Gastroesophageal sphincter (tissue), 3 donors: ENCODE results near the gene KCTD2.

Experiments used
- CTCF ChIP-seq, 4 experiments: fragments of 200-600 bp in 2 of 4; fragments of 450-650 bp in 2 of 4; sonication (generic) in 1 of 4; IDR thresholded peaks; one replicate each; pipeline ENCODE4 v1.5.1; 2017 to 2019; ENCODE audit warnings: antibody characterized with exemption in 4 of 4, mild to moderate bottlenecking in 2 of 4, moderate library complexity in 2 of 4
- EP300 ChIP-seq: sonication (generic); formaldehyde crosslinking; IDR thresholded peaks from one replicate; pipeline ENCODE4 v1.6.1; 2017; ENCODE audit warnings: antibody characterized with exemption, mild to moderate bottlenecking
- POLR2A ChIP-seq, 2 donors: fragments of 450-650 bp; IDR thresholded peaks; one replicate each; pipeline ENCODE4 v1.6.1; 2017; ENCODE audit warnings: antibody characterized with exemption in 2 of 2, mild to moderate bottlenecking in 2 of 2, moderate library complexity in 1 of 2
- POLR2AphosphoS5 ChIP-seq: sonication (generic); formaldehyde crosslinking; IDR thresholded peaks from one replicate; pipeline ENCODE4 v1.6.1; 2017; ENCODE audit warnings: antibody characterized with exemption

- TF ChIP-seq POLR2AphosphoS5: no peak
- no peak for TF ChIP-seq POLR2A (IDR thresholded peaks at IDR 0.05)
- TF ChIP-seq CTCF (IDR thresholded peaks at IDR 0.05): no peak
- no peak for TF ChIP-seq EP300
Measured at GRCh38 chr17:75091855-75092327, 44.9 kb downstream of the KCTD2 start.
